ENCODE results near the gene KDM6B. TPM values are rescaled to one million over a fixed set of nuclear protein-coding genes. Genes with fewer than 3 reads are reported as not detected.

KDM6B gene
- total and polyA plus RNA-seq, 8 donors: 4.6 to 27.2 (median 10.9) TPM

- Histone ChIP-seq H3K9me3 (no peaks in the 10 kb centered on the region), H3K4me3 (no peak overlapping the region), H3K27me3 (no peaks in the 10 kb centered on the region), H3K36me3 (peaks cover 4 to 57% (median 46%) of the 10 kb centered on the region in 4 donors), H3K4me1 (peaks cover 8 to 37% (median 18%) of the 10 kb centered on the region in 4 donors), H3K27ac (no peak overlapping the region)
- DNase-seq: no peak
- 84 to 90% (median 87%) methylated on average over 7 of the region's 7 CpGs for WGBS, 5 donors
- intact Hi-C loops (cut with DNase I; ENCODE audit: low total_unique reads): no loop called here
- TF ChIP-seq, protein P1, sequence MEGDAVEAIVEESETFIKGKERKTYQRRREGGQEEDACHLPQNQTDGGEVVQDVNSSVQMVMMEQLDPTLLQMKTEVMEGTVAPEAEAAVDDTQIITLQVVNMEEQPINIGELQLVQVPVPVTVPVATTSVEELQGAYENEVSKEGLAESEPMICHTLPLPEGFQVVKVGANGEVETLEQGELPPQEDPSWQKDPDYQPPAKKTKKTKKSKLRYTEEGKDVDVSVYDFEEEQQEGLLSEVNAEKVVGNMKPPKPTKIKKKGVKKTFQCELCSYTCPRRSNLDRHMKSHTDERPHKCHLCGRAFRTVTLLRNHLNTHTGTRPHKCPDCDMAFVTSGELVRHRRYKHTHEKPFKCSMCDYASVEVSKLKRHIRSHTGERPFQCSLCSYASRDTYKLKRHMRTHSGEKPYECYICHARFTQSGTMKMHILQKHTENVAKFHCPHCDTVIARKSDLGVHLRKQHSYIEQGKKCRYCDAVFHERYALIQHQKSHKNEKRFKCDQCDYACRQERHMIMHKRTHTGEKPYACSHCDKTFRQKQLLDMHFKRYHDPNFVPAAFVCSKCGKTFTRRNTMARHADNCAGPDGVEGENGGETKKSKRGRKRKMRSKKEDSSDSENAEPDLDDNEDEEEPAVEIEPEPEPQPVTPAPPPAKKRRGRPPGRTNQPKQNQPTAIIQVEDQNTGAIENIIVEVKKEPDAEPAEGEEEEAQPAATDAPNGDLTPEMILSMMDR (IDR thresholded peaks at IDR 0.05): no peak
- TF ChIP-seq POLR2A (IDR thresholded peaks at IDR 0.05) (no peak), EP300 (IDR thresholded peaks at IDR 0.05) (no peak), POLR2AphosphoS5 (IDR thresholded peaks at IDR 0.05) (no peak)
Observed at GRCh38 chr17:7878234-7878633, 44.2 kb downstream of the KDM6B start.

GRCh38 chr17:7880076-7880868 is 46.3 kb downstream of the KDM6B start:
- WGBS, 5 donors: 63 to 75% (median 66%) methylated on average over 3 of the region's 3 CpGs
- Histone ChIP-seq H3K27me3 (no peaks in the 10 kb centered on the region), H3K4me3 (no peak overlapping the region), H3K4me1 (peaks cover 8 to 45% (median 28%) of the 10 kb centered on the region in 4 donors), H3K36me3 (peaks cover 4 to 47% (median 32%) of the 10 kb centered on the region in 4 donors), H3K27ac (no peak overlapping the region), H3K9me3 (no peaks in the 10 kb centered on the region)
- intact Hi-C loops (cut with DNase I; ENCODE audit: low total_unique reads): no loop called here
- no peak for TF ChIP-seq EP300 (IDR thresholded peaks at IDR 0.05)
- TF ChIP-seq POLR2A (IDR thresholded peaks at IDR 0.05): no peak
- TF ChIP-seq POLR2AphosphoS5 (IDR thresholded peaks at IDR 0.05): no peak
- TF ChIP-seq, protein P1 (IDR thresholded peaks at IDR 0.05): no peak
- no peak for DNase-seq

DNA sequence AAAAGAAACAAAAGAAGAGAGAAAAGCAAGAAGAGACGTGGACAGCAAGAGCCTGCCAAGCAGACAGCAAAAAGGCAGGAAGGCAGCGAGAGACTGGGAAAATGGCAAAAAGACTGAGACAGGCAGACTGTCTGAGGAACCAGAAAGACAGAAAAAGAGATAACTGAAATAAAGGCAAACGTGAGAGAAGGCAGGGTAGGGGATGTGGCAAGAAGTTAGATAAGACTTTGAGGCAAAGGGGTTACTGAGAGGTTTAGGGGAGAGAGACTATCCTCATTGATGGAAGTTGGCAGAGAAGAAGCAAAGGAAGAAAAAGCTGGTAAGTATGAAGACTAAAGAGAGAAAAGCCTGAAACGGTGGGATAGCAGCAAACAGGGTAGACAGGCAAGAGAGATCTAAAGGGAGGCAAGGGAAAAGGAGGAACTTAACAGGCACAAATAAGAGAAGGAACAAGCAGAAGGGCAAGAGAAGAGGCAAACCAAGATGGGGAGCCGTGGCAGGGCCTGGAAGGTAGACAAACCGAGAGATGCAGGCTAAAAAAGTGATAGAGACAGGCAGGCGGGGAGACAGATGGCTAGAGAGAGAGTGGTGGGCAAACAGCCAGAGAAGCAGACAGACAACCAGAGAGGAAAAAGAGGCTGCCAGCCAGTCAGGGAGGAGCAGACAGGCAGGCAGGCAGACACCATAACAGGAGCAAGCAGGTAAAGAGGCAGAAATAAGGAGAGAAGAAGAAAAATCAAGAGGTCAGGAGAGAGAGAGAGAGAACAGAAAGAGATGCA is 47.4 kb downstream of the KDM6B start:
- H3K27ac ChIP-seq: peak overlapping the region in 2 of 5 donors; percentile 97 to 98
- H3K4me1 ChIP-seq: peaks cover 8 to 56% (median 39%) of the 10 kb centered on the region in 4 donors
- H3K9me3 ChIP-seq: no peaks in the 10 kb centered on the region
- peaks cover 4 to 41% (median 27%) of the 10 kb centered on the region in 4 donors for H3K36me3 ChIP-seq
- peak in 1 of 2 donors; percentile 43 for DNase-seq
- TF ChIP-seq EP300 (IDR thresholded peaks at IDR 0.05) (no peak), POLR2A (IDR thresholded peaks at IDR 0.05) (no peak), POLR2AphosphoS5 (IDR thresholded peaks at IDR 0.05) (no peak)
- TF ChIP-seq, protein P1 (IDR thresholded peaks at IDR 0.05): no peak
- 40 to 60% (median 50%) methylated on average over 7 of the region's 7 CpGs for WGBS, 5 donors
- H3K27me3 ChIP-seq: no peaks in the 10 kb centered on the region
- H3K4me3 ChIP-seq: no peak overlapping the region
- intact Hi-C loops (cut with DNase I; ENCODE audit: low total_unique reads): no loop called here

GRCh38 chr17:7882068-7882467 is 48.1 kb downstream of the KDM6B start:
- no peaks in the 10 kb centered on the region for H3K27me3 ChIP-seq
- intact Hi-C loops (cut with DNase I; ENCODE audit: low total_unique reads): no loop called here
- H3K27ac ChIP-seq: peak overlapping the region in 4 of 5 donors; percentile 95 to 98 (median 98)
- TF ChIP-seq POLR2AphosphoS5 (IDR thresholded peaks at IDR 0.05): no peak
- TF ChIP-seq, protein P1 (IDR thresholded peaks at IDR 0.05): no peak
- DNase-seq: no peak
- no peaks in the 10 kb centered on the region for H3K9me3 ChIP-seq
- 64 to 78% (median 73%) methylated on average over 7 of the region's 7 CpGs for WGBS, 5 donors
- no peak overlapping the region for H3K4me3 ChIP-seq
- H3K4me1 ChIP-seq: peaks cover 8 to 62% (median 45%) of the 10 kb centered on the region in 4 donors
- peaks cover 4 to 41% (median 27%) of the 10 kb centered on the region in 4 donors for H3K36me3 ChIP-seq

Measured in stomach (tissue), 9 donors.